Ovary (tissue), 9 donors: ENCODE data around the gene ROR2. TPM values are rescaled to one million over a fixed set of nuclear protein-coding genes. Genes with fewer than 3 reads are reported as not detected.

Experiments used
- DNase-seq, 5 donors: peaks; one replicate each; pipeline ENCODE4 v3.0.0-alpha.2; 2019 to 2020
- H3K27ac ChIP-seq, 2 donors: fragments of 200-600 bp; one replicate each; pipeline versions ENCODE4 v1.5.1 to v1.8.0; 2019 to 2022
- H3K27me3 ChIP-seq: fragments of 200-600 bp; one replicate; pipeline ENCODE4 v1.8.0; 2022
- H3K36me3 ChIP-seq: fragments of 200-600 bp; sonication (generic); one replicate; pipeline ENCODE4 v1.5.1; 2019
- H3K4me1 ChIP-seq: one replicate; pipeline ENCODE4 v1.8.1; 2013; ENCODE audit warnings: mild to moderate bottlenecking, moderate library complexity; ENCODE audit not compliant: insufficient read depth
- H3K4me3 ChIP-seq: fragments of 200-600 bp; sonication (generic); one replicate; pipeline ENCODE4 v1.5.1; 2017
- H3K9me3 ChIP-seq, 2 donors: fragments of 200-600 bp in 1 of 2; sonication (generic) in 1 of 2; one replicate each; pipeline versions ENCODE4 v1.5.1 to v1.8.1; 2013 to 2019; ENCODE audit warnings: mild to moderate bottlenecking in 1 of 2, moderate library complexity in 1 of 2
- CTCF ChIP-seq, 3 donors: fragments of 450-650 bp in 2 of 3; fragments of 200-600 bp in 1 of 3; IDR thresholded peaks; one replicate each; pipeline versions ENCODE4 v1.5.1 to v1.8.0; 2016 to 2022; ENCODE audit warnings: antibody characterized with exemption in 3 of 3, mild to moderate bottlenecking in 1 of 3
- EP300 ChIP-seq: sonication (generic); formaldehyde crosslinking; IDR thresholded peaks from one replicate; pipeline ENCODE4 v1.6.1; 2017; ENCODE audit warnings: antibody characterized with exemption
- POLR2A ChIP-seq: fragments of 450-650 bp; IDR thresholded peaks from one replicate; pipeline ENCODE4 v1.6.1; 2017; ENCODE audit warnings: antibody characterized with exemption, mild to moderate bottlenecking, moderate library complexity
- WGBS, 3 donors: extraction: QIAGEN DNeasy Blood & Tissue Kit in 1 of 3; methylation state at CpG; one replicate each; pipeline versions ENCODE4 v1.1.5 to v1.1.7; 2013 to 2017; 5-methylcytosine and 5-hydroxymethylcytosine counted together
- intact Hi-C, 4 donors: fragments of 100-400 bp; cut with DNase I; formaldehyde crosslinking; loops; one replicate each; pipeline versions ENCODE4 v1.11.0 to v1.15.1; 2022 to 2023
- polyA plus RNA-seq, 2 donors: library from polyadenylated mRNA; stranded (reverse); fragments of 200-250 nt in 1 of 2; fragments of 350-450 nt in 1 of 2; fragmentation: Illumina TruSeq in 1 of 2; extraction: RNeasy Lipid Tissue Mini Kit (QIAGEN cat#74804) in 1 of 2; gene quantifications; one replicate each; pipeline ENCODE4 v1.2.3, GENCODE V29; 2013 to 2014
- total RNA-seq, 7 donors: library from RNA; depleted of rRNA in 2 of 7; stranded (reverse); fragments of >200 nt in 2 of 7; fragmentation: NEBNext Ultra II Directional in 3 of 7; extraction: Animal tissue kit (Norgen Biotek cat#: 25700) in 3 of 7; gene quantifications; one replicate each; pipeline versions ENCODE4 v1.1.0 to v1.2.4, GENCODE V29; 2016 to 2023
- donor health status: DM: no; HTN: no; CAD: no; lungs with moderate emphysema.
- donor health status: DM: no; HTN: no; CAD: no.
- donor health status: Bipolar disorder and iron deficiency.
- donor health status: DM: yes; HTN: yes; CAD: no.
- donor health status: DM: no; HTN: no; CAD: no.
- donor health status: DM: yes; HTN: yes; CAD: no.

ROR2 gene
- total and polyA plus RNA-seq, 9 donors: 11.4 to 35.5 (median 27.7) TPM

GRCh38 chr9:91813176-91813795 is 136.7 kb downstream of the ROR2 start:
- peaks cover 12% of the 10 kb centered on the region for H3K4me1 ChIP-seq
- TF ChIP-seq POLR2A (no peak), CTCF (IDR thresholded peaks at IDR 0.05) (no peak), EP300 (no peak)
- H3K27me3 ChIP-seq: no peaks in the 10 kb centered on the region
- no peaks in the 10 kb centered on the region for H3K36me3 ChIP-seq
- DNase-seq: no peak
- WGBS, 3 donors: 70 to 80% (median 80%) methylated on average over 11 of the region's 11 CpGs
- no peaks in the 10 kb centered on the region for H3K9me3 ChIP-seq
- no peak overlapping the region for H3K27ac ChIP-seq
- H3K4me3 ChIP-seq: no peak overlapping the region
- intact Hi-C loops: no loop called here

GRCh38 chr9:91812191-91812590 is 137.8 kb downstream of the ROR2 start:
- no peak for DNase-seq
- intact Hi-C loops: no loop called here

GRCh38 chr9:91811024-91811909 is 138.8 kb downstream of the ROR2 start:
- no peak for DNase-seq
- H3K27me3 ChIP-seq: no peaks in the 10 kb centered on the region
- H3K4me3 ChIP-seq: no peak overlapping the region
- intact Hi-C loops: no loop called here
- TF ChIP-seq CTCF (IDR thresholded peaks at IDR 0.05): no peak
- no peak for TF ChIP-seq POLR2A
- no peak for TF ChIP-seq EP300
- H3K9me3 ChIP-seq: no peaks in the 10 kb centered on the region
- no peaks in the 10 kb centered on the region for H3K36me3 ChIP-seq
- H3K4me1 ChIP-seq: peaks cover 3% of the 10 kb centered on the region
- no peak overlapping the region for H3K27ac ChIP-seq
- WGBS, 3 donors: 88 to 91% (median 91%) methylated on average over 19 of the region's 19 CpGs

More at GRCh38 chr9:91812191-91812590, 137.8 kb downstream of the ROR2 start:
- Histone ChIP-seq H3K27me3 (no peaks in the 10 kb centered on the region), H3K4me1 (peaks cover 9% of the 10 kb centered on the region), H3K4me3 (no peak overlapping the region), H3K27ac (no peak overlapping the region), H3K9me3 (no peaks in the 10 kb centered on the region), H3K36me3 (no peaks in the 10 kb centered on the region)
- no peak for TF ChIP-seq POLR2A
- no peak for TF ChIP-seq EP300
- TF ChIP-seq CTCF (IDR thresholded peaks at IDR 0.05): no peak
- WGBS, 3 donors: 92 to 94% (median 92%) methylated on average over 14 of the region's 14 CpGs

GRCh38 chr9:91810286-91810905 is 139.6 kb downstream of the ROR2 start:
- no peak for TF ChIP-seq EP300
- TF ChIP-seq CTCF (IDR thresholded peaks at IDR 0.05): no peak
- no peak for TF ChIP-seq POLR2A
- intact Hi-C loops: no loop called here
- no peaks in the 10 kb centered on the region for H3K36me3 ChIP-seq
- no peak overlapping the region for H3K27ac ChIP-seq
- H3K4me3 ChIP-seq: no peak overlapping the region
- DNase-seq: no peak
- H3K27me3 ChIP-seq: no peaks in the 10 kb centered on the region
- 92 to 95% (median 94%) methylated on average over 26 of the region's 26 CpGs for WGBS, 3 donors
- H3K4me1 ChIP-seq: peaks cover 2% of the 10 kb centered on the region
- no peaks in the 10 kb centered on the region for H3K9me3 ChIP-seq
